Stimulated activated CD4-positive, alpha-beta T cell treated with anti-CD3 and anti-CD28 coated beads, Interleukin-4, amount 100 ng/mL, for 4 hours (primary cell): Measurements from ENCODE around the gene ABCC5.
"Not testable (repeated sequence)": the region's sequence is repeated elsewhere in the genome, so short reads cannot be mapped to it uniquely, and the experiment has no call there.

Source experiments
- DNase-seq, 2 experiments: peaks; one replicate each; pipeline ENCODE4 v3.0.0-alpha.2; 2020

Gene ABCC5

GRCh38 chr3:184015381-184016019 is 2.2 kb downstream of the ABCC5 start:
- DNase-seq, result no peak

GRCh38 chr3:184011937-184012889 is 5.5 kb downstream of the ABCC5 start:
- DNase-seq, result no peak

GRCh38 chr3:184011230-184011876 is 6.3 kb downstream of the ABCC5 start:
- no peak for DNase-seq

GRCh38 chr3:184008161-184008560 is 9.5 kb downstream of the ABCC5 start:
- no peak for DNase-seq

- not testable (repeated sequence) for DNase-seq
These were observed 10.4 kb downstream of the ABCC5 start for GRCh38 chr3:184007143-184007813.

GRCh38 chr3:184005941-184006507 is 11.7 kb downstream of the ABCC5 start:
- no peak for DNase-seq

GRCh38 chr3:184004476-184004875 is 13.2 kb downstream of the ABCC5 start:
- DNase-seq, result no peak

GRCh38 chr3:184003187-184003967 is 14.3 kb downstream of the ABCC5 start:
- no peak for DNase-seq

GRCh38 chr3:184002469-184002868 is 15.2 kb downstream of the ABCC5 start:
- DNase-seq, result no peak

- no peak for DNase-seq
These were observed 15.9 kb downstream of the ABCC5 start for GRCh38 chr3:184001761-184002160.

GRCh38 chr3:183991403-183991802 is 26.3 kb downstream of the ABCC5 start:
- DNase-seq, result no peak

GRCh38 chr3:183988216-183988790 is 29.4 kb downstream of the ABCC5 start:
- no peak for DNase-seq

GRCh38 chr3:183987000-183987600 is 30.6 kb downstream of the ABCC5 start:
- no peak for DNase-seq

- no peak for DNase-seq
These were observed 32.6 kb downstream of the ABCC5 start for GRCh38 chr3:183984749-183985729.

GRCh38 chr3:183984127-183984740 is 33.5 kb downstream of the ABCC5 start:
- no peak for DNase-seq

GRCh38 chr3:183981990-183982644 is 35.6 kb downstream of the ABCC5 start:
- DNase-seq, result no peak

- DNase-seq, result no peak
These were observed 37.3 kb downstream of the ABCC5 start for GRCh38 chr3:183980403-183980802.

- DNase-seq, result no peak
These were observed 41.6 kb downstream of the ABCC5 start for GRCh38 chr3:183975981-183976662.
